Measurements from ENCODE around the gene CALML5. TPM values are rescaled to one million over a fixed set of nuclear protein-coding genes. Genes with fewer than 3 reads are reported as not detected.

The CALML5 gene
- total RNA-seq, 1 donor from 2014 or later = not detected

GRCh38 chr10:5530412-5530806 is 31.0 kb upstream of the CALML5 start:
- Mint-ChIP-seq H3K27ac (ENCODE audit: unreplicated experiment) (no peak overlapping the region), H3K4me1 (ENCODE audit: unreplicated experiment) (peaks cover 12% of the 10 kb centered on the region), H3K4me3 (ENCODE audit: unreplicated experiment) (no peak overlapping the region), H3K27me3 (ENCODE audit: unreplicated experiment) (no peaks in the 10 kb centered on the region), H3K9me3 (ENCODE audit: unreplicated experiment) (no peaks in the 10 kb centered on the region), H3K36me3 (ENCODE audit: unreplicated experiment) (no peaks in the 10 kb centered on the region)
- no peak for TF ChIP-seq CTCF (IDR thresholded peaks at IDR 0.05)
- DNase-seq (ENCODE audit: extremely low spot score, unreplicated experiment) = no peak

- Mint-ChIP-seq H3K36me3 (ENCODE audit: unreplicated experiment) (no peaks in the 10 kb centered on the region), H3K27ac (ENCODE audit: unreplicated experiment) (no peak overlapping the region), H3K27me3 (ENCODE audit: unreplicated experiment) (no peaks in the 10 kb centered on the region), H3K9me3 (ENCODE audit: unreplicated experiment) (no peaks in the 10 kb centered on the region), H3K4me3 (ENCODE audit: unreplicated experiment) (no peak overlapping the region), H3K4me1 (ENCODE audit: unreplicated experiment) (peaks cover 7% of the 10 kb centered on the region)
- no peak for DNase-seq (ENCODE audit: extremely low spot score, unreplicated experiment)
- TF ChIP-seq CTCF (IDR thresholded peaks at IDR 0.05) = no peak
These were observed 30.5 kb upstream of the CALML5 start for GRCh38 chr10:5529702-5530411.

- Mint-ChIP-seq H3K27me3 (ENCODE audit: unreplicated experiment) (no peaks in the 10 kb centered on the region), H3K36me3 (ENCODE audit: unreplicated experiment) (no peaks in the 10 kb centered on the region), H3K4me3 (ENCODE audit: unreplicated experiment) (no peak overlapping the region), H3K4me1 (ENCODE audit: unreplicated experiment) (peaks cover 2% of the 10 kb centered on the region), H3K27ac (ENCODE audit: unreplicated experiment) (no peak overlapping the region), H3K9me3 (ENCODE audit: unreplicated experiment) (no peaks in the 10 kb centered on the region)
- no peak for TF ChIP-seq CTCF (IDR thresholded peaks at IDR 0.05)
- no peak for DNase-seq (ENCODE audit: extremely low spot score, unreplicated experiment)
These were observed 29.8 kb upstream of the CALML5 start for GRCh38 chr10:5528989-5529701.

GRCh38 chr10:5527332-5528200 is 28.2 kb upstream of the CALML5 start:
- H3K27ac Mint-ChIP-seq (ENCODE audit: unreplicated experiment) = no peak overlapping the region
- no peaks in the 10 kb centered on the region for H3K27me3 Mint-ChIP-seq (ENCODE audit: unreplicated experiment)
- H3K36me3 Mint-ChIP-seq (ENCODE audit: unreplicated experiment) = no peaks in the 10 kb centered on the region
- no peak for DNase-seq (ENCODE audit: extremely low spot score, unreplicated experiment)
- H3K4me3 Mint-ChIP-seq (ENCODE audit: unreplicated experiment) = no peak overlapping the region
- H3K9me3 Mint-ChIP-seq (ENCODE audit: unreplicated experiment) = no peaks in the 10 kb centered on the region
- H3K4me1 Mint-ChIP-seq (ENCODE audit: unreplicated experiment) = no peaks in the 10 kb centered on the region
- TF ChIP-seq CTCF (IDR thresholded peaks at IDR 0.05) = no peak

All from osteocyte (in vitro differentiated cells).